ENCODE data around the gene IDUA.

DNA sequence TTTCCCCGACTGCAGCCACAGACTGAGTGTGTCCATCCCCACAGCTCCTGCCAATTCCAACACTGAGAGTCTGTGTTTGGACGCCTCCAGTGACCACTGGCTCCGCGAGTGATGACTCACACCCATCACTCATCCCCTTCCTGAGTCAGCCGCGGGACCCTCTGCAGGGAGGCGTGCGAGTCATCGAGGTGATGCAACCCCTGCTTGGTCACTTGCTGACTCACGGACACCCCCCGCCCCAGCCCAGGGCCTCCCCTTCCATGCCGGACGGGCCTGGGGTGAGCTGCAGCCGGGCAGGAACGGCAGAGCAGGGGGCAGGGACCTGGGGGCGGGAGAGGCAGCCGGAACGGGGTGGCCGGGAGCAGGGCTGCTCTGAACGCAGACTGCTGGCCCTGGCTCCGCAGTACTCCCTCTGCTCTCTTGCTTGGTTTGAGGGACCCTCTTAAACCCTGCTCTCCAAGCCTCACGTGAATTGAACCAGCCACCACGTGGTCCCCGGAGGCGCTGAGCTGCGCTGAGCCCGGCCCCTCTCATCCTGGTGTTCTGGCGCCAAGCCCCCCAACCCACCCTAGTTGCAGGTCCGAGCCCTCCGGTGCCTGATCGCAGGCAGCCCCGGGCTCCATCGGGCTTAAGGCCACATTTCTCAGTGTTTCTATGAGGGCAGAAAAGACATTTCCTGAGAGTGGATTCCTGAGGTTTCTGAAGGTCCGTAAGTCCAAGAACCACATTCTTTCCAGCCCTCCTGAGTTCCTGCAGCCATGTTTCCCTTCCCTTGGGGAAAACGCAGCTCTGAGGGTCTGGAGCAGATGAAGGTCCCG lies 57.0 kb downstream of the IDUA start:
- TF ChIP-seq POLR2A (IDR thresholded peaks at IDR 0.05; ENCODE audit: low read depth, low read length) (no peak), POLR2AphosphoS5 (IDR thresholded peaks at IDR 0.05; ENCODE audit: low read depth, low read length) (no peak), SPI1 (IDR thresholded peaks at IDR 0.05; ENCODE audit: low read depth, low read length) (no peak), POU2F2 (IDR thresholded peaks at IDR 0.05; ENCODE audit: low read depth, low read length) (no peak), TAF1 (IDR thresholded peaks at IDR 0.05; ENCODE audit: low read depth, low read length) (no peak)

Measured in GM12891 (cell line).